ENCODE data around the gene HLF.

The HLF gene

GRCh38 chr17:55248077-55248476, 16.7 kb upstream of the HLF start:
- Histone ChIP-seq H3K79me2 (ENCODE audit: low read length) (no peaks in the 10 kb centered on the region), H4K20me1 (ENCODE audit: insufficient read depth, low read length) (no peaks in the 10 kb centered on the region), H3K4me3 (ENCODE audit: low read length) (no peak overlapping the region), H3K4me1 (ENCODE audit: low read length) (no peaks in the 10 kb centered on the region), H3K9me2 (replicated peaks; ENCODE audit: insufficient read depth, low read length) (no peaks in the 10 kb centered on the region), H3K9ac (ENCODE audit: low read length) (no peak overlapping the region), H2AFZ (ENCODE audit: low read length) (no peak overlapping the region), H3K36me3 (replicated peaks; ENCODE audit: insufficient read depth, low read length) (no peaks in the 10 kb centered on the region), H3F3A (ENCODE audit: insufficient read depth, low read length) (no peaks in the 10 kb centered on the region), H3K27me3 (replicated peaks; ENCODE audit: insufficient read depth, low read length) (no peaks in the 10 kb centered on the region), H3K9me3 (replicated peaks; ENCODE audit: insufficient read depth, low read length) (no peaks in the 10 kb centered on the region), H3K27ac (ENCODE audit: low read length) (no peak overlapping the region), H3K4me2 (ENCODE audit: low read depth, low read length) (no peak overlapping the region)
- TF ChIP-seq EZH2 (optimal IDR thresholded peaks at IDR 0.05; ENCODE audit: low read depth, low read length) (no peak), EZH2phosphoT487 (IDR thresholded peaks at IDR 0.05; ENCODE audit: low read length) (no peak)
- TF ChIP-seq, protein P1, sequence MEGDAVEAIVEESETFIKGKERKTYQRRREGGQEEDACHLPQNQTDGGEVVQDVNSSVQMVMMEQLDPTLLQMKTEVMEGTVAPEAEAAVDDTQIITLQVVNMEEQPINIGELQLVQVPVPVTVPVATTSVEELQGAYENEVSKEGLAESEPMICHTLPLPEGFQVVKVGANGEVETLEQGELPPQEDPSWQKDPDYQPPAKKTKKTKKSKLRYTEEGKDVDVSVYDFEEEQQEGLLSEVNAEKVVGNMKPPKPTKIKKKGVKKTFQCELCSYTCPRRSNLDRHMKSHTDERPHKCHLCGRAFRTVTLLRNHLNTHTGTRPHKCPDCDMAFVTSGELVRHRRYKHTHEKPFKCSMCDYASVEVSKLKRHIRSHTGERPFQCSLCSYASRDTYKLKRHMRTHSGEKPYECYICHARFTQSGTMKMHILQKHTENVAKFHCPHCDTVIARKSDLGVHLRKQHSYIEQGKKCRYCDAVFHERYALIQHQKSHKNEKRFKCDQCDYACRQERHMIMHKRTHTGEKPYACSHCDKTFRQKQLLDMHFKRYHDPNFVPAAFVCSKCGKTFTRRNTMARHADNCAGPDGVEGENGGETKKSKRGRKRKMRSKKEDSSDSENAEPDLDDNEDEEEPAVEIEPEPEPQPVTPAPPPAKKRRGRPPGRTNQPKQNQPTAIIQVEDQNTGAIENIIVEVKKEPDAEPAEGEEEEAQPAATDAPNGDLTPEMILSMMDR (IDR thresholded peaks at IDR 0.05; ENCODE audit: low read length): no peak
- no peak for DNase-seq

DNA sequence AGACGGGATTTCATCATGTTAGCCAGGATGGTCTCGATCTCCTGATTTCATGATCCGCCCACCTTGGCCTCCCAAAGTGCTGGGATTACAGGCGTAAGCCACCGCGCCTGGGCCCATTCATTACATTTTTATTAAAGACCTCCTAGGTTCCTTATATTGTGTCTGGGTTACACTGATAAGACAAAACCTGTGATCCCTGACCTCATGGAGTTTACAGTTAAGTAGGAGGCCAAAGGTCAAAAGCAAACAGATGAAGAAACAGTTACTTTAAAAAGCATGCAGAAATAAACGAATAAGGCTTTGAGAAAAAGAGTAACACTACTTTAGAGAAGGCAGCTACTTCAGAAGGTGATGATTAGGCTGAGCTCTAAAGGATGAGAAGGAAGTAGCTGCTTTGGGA, 14.9 kb upstream of the HLF start:
- Histone ChIP-seq H3K4me1 (ENCODE audit: low read length) (no peaks in the 10 kb centered on the region), H4K20me1 (ENCODE audit: insufficient read depth, low read length) (no peaks in the 10 kb centered on the region), H3K9ac (ENCODE audit: low read length) (no peak overlapping the region), H3F3A (ENCODE audit: insufficient read depth, low read length) (no peaks in the 10 kb centered on the region), H3K9me3 (replicated peaks; ENCODE audit: insufficient read depth, low read length) (no peaks in the 10 kb centered on the region), H3K27ac (ENCODE audit: low read length) (no peak overlapping the region), H3K79me2 (ENCODE audit: low read length) (no peaks in the 10 kb centered on the region), H3K9me2 (replicated peaks; ENCODE audit: insufficient read depth, low read length) (no peaks in the 10 kb centered on the region), H3K4me2 (ENCODE audit: low read depth, low read length) (no peak overlapping the region), H2AFZ (ENCODE audit: low read length) (no peak overlapping the region), H3K27me3 (replicated peaks; ENCODE audit: insufficient read depth, low read length) (no peaks in the 10 kb centered on the region), H3K36me3 (replicated peaks; ENCODE audit: insufficient read depth, low read length) (no peaks in the 10 kb centered on the region), H3K4me3 (ENCODE audit: low read length) (no peak overlapping the region)
- TF ChIP-seq, protein P1 (IDR thresholded peaks at IDR 0.05; ENCODE audit: low read length): no peak
- TF ChIP-seq EZH2phosphoT487 (IDR thresholded peaks at IDR 0.05; ENCODE audit: low read length) (no peak), EZH2 (optimal IDR thresholded peaks at IDR 0.05; ENCODE audit: low read depth, low read length) (no peak)
- no peak for DNase-seq

- H3K9me3 ChIP-seq (replicated peaks; ENCODE audit: insufficient read depth, low read length): no peaks in the 10 kb centered on the region
- DNase-seq: no peak
- H3K27me3 ChIP-seq (replicated peaks; ENCODE audit: insufficient read depth, low read length): no peaks in the 10 kb centered on the region
- no peaks in the 10 kb centered on the region for H3K79me2 ChIP-seq (ENCODE audit: low read length)
- H2AFZ ChIP-seq (ENCODE audit: low read length): no peak overlapping the region
- H3K4me1 ChIP-seq (ENCODE audit: low read length): no peaks in the 10 kb centered on the region
- no peaks in the 10 kb centered on the region for H4K20me1 ChIP-seq (ENCODE audit: insufficient read depth, low read length)
- TF ChIP-seq, protein P1 (IDR thresholded peaks at IDR 0.05; ENCODE audit: low read length): no peak
- TF ChIP-seq EZH2 (optimal IDR thresholded peaks at IDR 0.05; ENCODE audit: low read depth, low read length): no peak
- TF ChIP-seq EZH2phosphoT487 (IDR thresholded peaks at IDR 0.05; ENCODE audit: low read length): no peak
- H3F3A ChIP-seq (ENCODE audit: insufficient read depth, low read length): no peaks in the 10 kb centered on the region
- no peaks in the 10 kb centered on the region for H3K36me3 ChIP-seq (replicated peaks; ENCODE audit: insufficient read depth, low read length)
- H3K4me2 ChIP-seq (ENCODE audit: low read depth, low read length): no peak overlapping the region
- H3K9me2 ChIP-seq (replicated peaks; ENCODE audit: insufficient read depth, low read length): no peaks in the 10 kb centered on the region
- H3K9ac ChIP-seq (ENCODE audit: low read length): no peak overlapping the region
- no peak overlapping the region for H3K4me3 ChIP-seq (ENCODE audit: low read length)
- H3K27ac ChIP-seq (ENCODE audit: low read length): no peak overlapping the region
These were observed 10.4 kb upstream of the HLF start for GRCh38 chr17:55254375-55254774.

Measured in MM.1S (cell line).